GM21529 (cell line): ENCODE measurements around the gene CLSTN3.
A peak's percentile ranks its signal among the peaks of the same experiment; 100 is the strongest.

Experiments used
- ATAC-seq: cut with Tn5 transposase; IDR thresholded peaks from one replicate; pipeline ENCODE4 v1.9.1; 2021; ENCODE audit not compliant: unreplicated experiment

CLSTN3 gene

GRCh38 chr12:7125632-7126227 is 4.4 kb upstream of the CLSTN3 start:
- no peak for ATAC-seq

GRCh38 chr12:7127916-7128626 is 2.1 kb upstream of the CLSTN3 start:
- no peak for ATAC-seq

GRCh38 chr12:7128681-7129286 is 1.4 kb upstream of the CLSTN3 start, which contains the start of gene RBP5:
RBP5 (minus strand) TSS chr12:7128889; CDS start chr12:7128775, 114 bp downstream.
- ATAC-seq = no peak

GRCh38 chr12:7129287-7129871 is 792 bp upstream of the CLSTN3 start:
- ATAC-seq = peak; percentile 5

- ATAC-seq = no peak
Measured at GRCh38 chr12:7130701-7131501, 730 bp downstream of the CLSTN3 start.

- no peak for ATAC-seq
Measured at GRCh38 chr12:7131502-7131866, 1.3 kb downstream of the CLSTN3 start.

GRCh38 chr12:7134396-7135166 is 4.4 kb downstream of the CLSTN3 start:
- no peak for ATAC-seq

- no peak for ATAC-seq
Measured at GRCh38 chr12:7136071-7136470, 5.9 kb downstream of the CLSTN3 start.

- no peak for ATAC-seq
Measured at GRCh38 chr12:7136676-7137075, 6.5 kb downstream of the CLSTN3 start.

- no peak for ATAC-seq
Measured at GRCh38 chr12:7137908-7138307, 7.7 kb downstream of the CLSTN3 start.

- ATAC-seq = no peak
Measured at GRCh38 chr12:7139200-7139599, 9.0 kb downstream of the CLSTN3 start.

- ATAC-seq = no peak
Measured at GRCh38 chr12:7141351-7142005, 11.3 kb downstream of the CLSTN3 start.

GRCh38 chr12:7142056-7142644 is 12.0 kb downstream of the CLSTN3 start:
- peak; percentile 52 for ATAC-seq

GRCh38 chr12:7142809-7143465 is 12.8 kb downstream of the CLSTN3 start:
- ATAC-seq = no peak

- no peak for ATAC-seq
Measured at GRCh38 chr12:7143564-7143963, 13.4 kb downstream of the CLSTN3 start.

- ATAC-seq = no peak
Measured at GRCh38 chr12:7144414-7145120, 14.4 kb downstream of the CLSTN3 start.

GRCh38 chr12:7145671-7146070 is 15.5 kb downstream of the CLSTN3 start:
- no peak for ATAC-seq

- ATAC-seq = no peak
Measured at GRCh38 chr12:7146228-7146627, 16.1 kb downstream of the CLSTN3 start.
